H9 (cell line): ENCODE results near the gene TEKT3. TPM values are rescaled to one million over a fixed set of nuclear protein-coding genes. Genes with fewer than 3 reads are reported as not detected.

Experiments used
- DNase-seq: peaks from one replicate; pipeline ENCODE4 v3.0.0-alpha.2; 2017
- H2AFZ ChIP-seq: one replicate; pipeline ENCODE4 v1.6.1; 2013; ENCODE audit warnings: mild to moderate bottlenecking, low read length, control low read depth, moderate library complexity
- H2AK5ac ChIP-seq: 2 replicates; pipeline ENCODE4 v1.6.1; 2013; ENCODE audit warnings: low read length, control low read depth, mixed read lengths; ENCODE audit not compliant: insufficient read length
- H2BK120ac ChIP-seq: one replicate; pipeline ENCODE4 v1.6.1; 2013; ENCODE audit warnings: low read depth, mild to moderate bottlenecking, low read length, control low read depth, inconsistent platforms; ENCODE audit not compliant: poor library complexity, severe bottlenecking
- H2BK12ac ChIP-seq: 2 replicates; pipeline ENCODE4 v1.6.1; 2013; ENCODE audit warnings: low read length, control low read depth, mixed read lengths, low read depth; ENCODE audit not compliant: insufficient read length
- H2BK15ac ChIP-seq: 2 replicates; pipeline ENCODE4 v1.6.1; 2013; ENCODE audit warnings: low read depth, low read length, control low read depth
- H2BK20ac ChIP-seq: one replicate; pipeline ENCODE4 v1.6.1; 2013; ENCODE audit warnings: low read depth, mild to moderate bottlenecking, low read length, control low read depth, inconsistent platforms; ENCODE audit not compliant: poor library complexity, severe bottlenecking
- H2BK5ac ChIP-seq: 2 replicates; pipeline ENCODE4 v1.6.1; 2013; ENCODE audit warnings: low read length, control low read depth, mixed read lengths; ENCODE audit not compliant: insufficient read length
- H3K14ac ChIP-seq: 2 replicates; pipeline ENCODE4 v1.6.1; 2013; ENCODE audit warnings: low read length, control low read depth; ENCODE audit not compliant: insufficient read depth
- H3K18ac ChIP-seq: 2 replicates; pipeline ENCODE4 v1.6.1; 2013; ENCODE audit warnings: low read depth, mild to moderate bottlenecking, mixed read lengths, low read length, control low read depth; ENCODE audit not compliant: insufficient read length
- H3K23ac ChIP-seq: 2 replicates; pipeline ENCODE4 v1.6.1; 2013; ENCODE audit warnings: low read length, control low read depth, mixed read lengths, low read depth; ENCODE audit not compliant: insufficient read length
- H3K23me2 ChIP-seq: 2 replicates; pipeline ENCODE4 v1.6.1; 2013; ENCODE audit warnings: low read depth, mild to moderate bottlenecking, mixed read lengths, low read length, control low read depth; ENCODE audit not compliant: insufficient read length, poor library complexity, severe bottlenecking
- H3K27ac ChIP-seq: 2 replicates; pipeline ENCODE4 v1.5.1; 2013; ENCODE audit warnings: low read length, control low read depth, mixed read lengths, low read depth; ENCODE audit not compliant: insufficient read length
- H3K27me3 ChIP-seq: 2 replicates; pipeline ENCODE4 v1.6.1; 2013; ENCODE audit warnings: low read length, control low read depth, inconsistent platforms; ENCODE audit not compliant: insufficient read depth
- H3K4ac ChIP-seq: 2 replicates; pipeline ENCODE4 v1.6.1; 2013; ENCODE audit warnings: low read depth, mild to moderate bottlenecking, control low read depth, inconsistent platforms, low read length, moderate library complexity
- H3K4me1 ChIP-seq: 2 replicates; pipeline ENCODE4 v1.6.1; 2013; ENCODE audit warnings: low read length, control low read depth, inconsistent platforms; ENCODE audit not compliant: insufficient read depth
- H3K4me2 ChIP-seq: 2 replicates; pipeline ENCODE4 v1.6.1; 2013; ENCODE audit warnings: low read length, control low read depth, mixed read lengths; ENCODE audit not compliant: insufficient read length, insufficient read depth
- H3K56ac ChIP-seq: 2 replicates; pipeline ENCODE4 v1.6.1; 2013; ENCODE audit warnings: low read depth, mild to moderate bottlenecking, mixed read lengths, low read length, control low read depth; ENCODE audit not compliant: insufficient read length
- H3K79me1 ChIP-seq: 2 replicates; pipeline ENCODE4 v1.6.1; 2013; ENCODE audit warnings: low read depth, mild to moderate bottlenecking, moderate library complexity, low read length, control low read depth, inconsistent platforms; ENCODE audit not compliant: insufficient read depth, poor library complexity, severe bottlenecking
- H3K79me2 ChIP-seq: 2 replicates; pipeline ENCODE4 v1.6.1; 2013; ENCODE audit warnings: low read length, control low read depth, inconsistent platforms; ENCODE audit not compliant: insufficient read depth
- H3K9ac ChIP-seq: 2 replicates; pipeline ENCODE4 v1.6.1; 2013; ENCODE audit warnings: low read length, control low read depth, mixed read lengths; ENCODE audit not compliant: insufficient read length; ENCODE audit errors: extremely low read depth
- H3K9me3 ChIP-seq: one replicate; pipeline ENCODE4 v1.6.1; 2013; ENCODE audit warnings: low read depth, low read length, inconsistent platforms; ENCODE audit not compliant: control insufficient read depth
- H3T11ph ChIP-seq: one replicate; pipeline ENCODE4 v1.6.1; 2013; ENCODE audit warnings: mild to moderate bottlenecking, low read length, control low read depth, inconsistent platforms
- H4K20me1 ChIP-seq: one replicate; pipeline ENCODE4 v1.6.1; 2013; ENCODE audit not compliant: control insufficient read depth, insufficient read length, insufficient read depth
- H4K5ac ChIP-seq: 2 replicates; pipeline ENCODE4 v1.6.1; 2013; ENCODE audit warnings: low read depth, mild to moderate bottlenecking, mixed read lengths, low read length, control low read depth; ENCODE audit not compliant: insufficient read length
- H4K8ac ChIP-seq: replicated peaks from 2 replicates; pipeline ENCODE4 v1.6.1; 2013; ENCODE audit warnings: low read length, control low read depth, mixed read lengths, low read depth; ENCODE audit not compliant: insufficient read length
- H4K91ac ChIP-seq: 2 replicates; pipeline ENCODE4 v1.6.1; 2013; ENCODE audit warnings: low read depth, mild to moderate bottlenecking, moderate library complexity, mixed read lengths, low read length, control low read depth; ENCODE audit not compliant: insufficient read length
- H3K27ac Mint-ChIP-seq, 3 experiments: 2 replicates in 2 of 3; 3 replicates in 1 of 3; pipeline ENCODE4 v1.8.0; 2020 to 2021; ENCODE audit warnings: mixed read lengths in 3 of 3, mild to moderate bottlenecking in 1 of 3, moderate library complexity in 1 of 3
- H3K27me3 Mint-ChIP-seq: 2 replicates; pipeline ENCODE4 v1.8.0; 2021; ENCODE audit warnings: low read depth, mild to moderate bottlenecking, moderate library complexity, mixed read lengths
- H3K36me3 Mint-ChIP-seq, 3 experiments: 2 replicates in 2 of 3; 3 replicates in 1 of 3; pipeline ENCODE4 v1.8.0; 2020 to 2021; ENCODE audit warnings: low read depth in 3 of 3, mixed read lengths in 3 of 3; ENCODE audit not compliant: insufficient read depth in 1 of 3
- H3K4me1 Mint-ChIP-seq, 2 experiments: 2 replicates each; pipeline ENCODE4 v1.8.0; 2020; ENCODE audit warnings: mixed read lengths in 2 of 2
- H3K4me3 Mint-ChIP-seq, 2 experiments: 2 replicates in 1 of 2; 3 replicates in 1 of 2; pipeline ENCODE4 v1.8.0; 2020 to 2021; ENCODE audit warnings: mild to moderate bottlenecking in 2 of 2, mixed read lengths in 2 of 2, moderate library complexity in 1 of 2
- H3K9me3 Mint-ChIP-seq, 2 experiments: 2 replicates in 1 of 2; 3 replicates in 1 of 2; pipeline ENCODE4 v1.8.0; 2020; ENCODE audit warnings: mild to moderate bottlenecking in 2 of 2, mixed read lengths in 2 of 2, moderate library complexity in 1 of 2
- WGBS: extraction: QIAGEN DNeasy Blood & Tissue Kit; methylation state at CpG from one replicate; pipeline ENCODE4 v1.1.7; 2013; ENCODE audit warnings: missing lambda C conversion rate, low lambda C conversion rate, mixed read lengths; ENCODE audit not compliant: insufficient read length; ENCODE audit errors: extremely low coverage; 5-methylcytosine and 5-hydroxymethylcytosine counted together
- total RNA-seq: library from RNA; stranded (reverse); gene quantifications from 2 replicates; pipeline ENCODE4 v1.2.1, GENCODE V29; 2021
- TF ChIP-seq, protein P1 (sequence below): fragments of 200-600 bp; sonication (generic); conservative IDR thresholded peaks from 3 replicates; pipeline ENCODE4 v1.8.0; 2021; ENCODE audit warnings: antibody characterized with exemption, mild to moderate bottlenecking

The TEKT3 gene
- total RNA-seq, 1 experiment from 2014 or later, result 0.42 TPM

- no peaks in the 10 kb centered on the region for H3K79me2 ChIP-seq
- H3K9me3 Mint-ChIP-seq, result no peaks in the 10 kb centered on the region
- H3K27me3 Mint-ChIP-seq, result peaks cover 5% of the 10 kb centered on the region
- no peak overlapping the region for H4K5ac ChIP-seq
- no peak overlapping the region for H2AFZ ChIP-seq
- no peak overlapping the region for H3K14ac ChIP-seq
- H3K4ac ChIP-seq, result no peak overlapping the region
- H3K4me2 ChIP-seq, result no peak overlapping the region
- H3K36me3 Mint-ChIP-seq, result no peaks in the 10 kb centered on the region
- H4K8ac ChIP-seq, result no peak overlapping the region
- no peaks in the 10 kb centered on the region for H4K20me1 ChIP-seq
- no peak overlapping the region for H3K18ac ChIP-seq
- H2BK20ac ChIP-seq, result no peak overlapping the region
- H3K23me2 ChIP-seq, result no peaks in the 10 kb centered on the region
- H3K27ac ChIP-seq, result no peak overlapping the region
- H2BK15ac ChIP-seq, result no peak overlapping the region
- no peak overlapping the region; a peak in 1 of 5 replicates for H3K4me3 Mint-ChIP-seq
- no peak overlapping the region for H3T11ph ChIP-seq
- no peak overlapping the region for H3K56ac ChIP-seq
- H3K9me3 ChIP-seq, result no peaks in the 10 kb centered on the region
- TF ChIP-seq, protein P1, sequence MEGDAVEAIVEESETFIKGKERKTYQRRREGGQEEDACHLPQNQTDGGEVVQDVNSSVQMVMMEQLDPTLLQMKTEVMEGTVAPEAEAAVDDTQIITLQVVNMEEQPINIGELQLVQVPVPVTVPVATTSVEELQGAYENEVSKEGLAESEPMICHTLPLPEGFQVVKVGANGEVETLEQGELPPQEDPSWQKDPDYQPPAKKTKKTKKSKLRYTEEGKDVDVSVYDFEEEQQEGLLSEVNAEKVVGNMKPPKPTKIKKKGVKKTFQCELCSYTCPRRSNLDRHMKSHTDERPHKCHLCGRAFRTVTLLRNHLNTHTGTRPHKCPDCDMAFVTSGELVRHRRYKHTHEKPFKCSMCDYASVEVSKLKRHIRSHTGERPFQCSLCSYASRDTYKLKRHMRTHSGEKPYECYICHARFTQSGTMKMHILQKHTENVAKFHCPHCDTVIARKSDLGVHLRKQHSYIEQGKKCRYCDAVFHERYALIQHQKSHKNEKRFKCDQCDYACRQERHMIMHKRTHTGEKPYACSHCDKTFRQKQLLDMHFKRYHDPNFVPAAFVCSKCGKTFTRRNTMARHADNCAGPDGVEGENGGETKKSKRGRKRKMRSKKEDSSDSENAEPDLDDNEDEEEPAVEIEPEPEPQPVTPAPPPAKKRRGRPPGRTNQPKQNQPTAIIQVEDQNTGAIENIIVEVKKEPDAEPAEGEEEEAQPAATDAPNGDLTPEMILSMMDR, result no peak
- no peak overlapping the region for H2BK120ac ChIP-seq
- no peak overlapping the region for H3K27ac Mint-ChIP-seq
- H3K79me1 ChIP-seq, result no peaks in the 10 kb centered on the region
- no peak overlapping the region for H4K91ac ChIP-seq
- H3K4me1 ChIP-seq, result no peaks in the 10 kb centered on the region; the same call in 1 of the 2 replicates
- H3K27me3 ChIP-seq, result no peaks in the 10 kb centered on the region
- no peak overlapping the region for H3K23ac ChIP-seq
- H2AK5ac ChIP-seq, result no peak overlapping the region
- WGBS, result no CpG with 5 or more reads among the region's 5 CpGs
- H3K9ac ChIP-seq, result no peak overlapping the region
- no peak for DNase-seq
- no peak overlapping the region for H2BK5ac ChIP-seq
- H3K4me1 Mint-ChIP-seq, result peaks cover 0 to 4% of the 10 kb centered on the region in 2 experiments; a peak in 1 of 4 replicates
- H2BK12ac ChIP-seq, result no peak overlapping the region
Observed at GRCh38 chr17:15319452-15320010, 21.9 kb downstream of the TEKT3 start.
